HEK293 (cell line): ENCODE data around the gene SCAMP3.

Source experiments
- GFI1B ChIP-seq: fragments of 450-650 bp; formaldehyde crosslinking; IDR thresholded peaks from 2 replicates; pipeline ENCODE4 v1.5.1; 2016; ENCODE audit warnings: missing biosample characterization, missing genetic modification characterization
- OSR2 ChIP-seq: fragments of 450-650 bp; formaldehyde crosslinking; IDR thresholded peaks from 2 replicates; pipeline ENCODE4 v1.5.1; 2016; ENCODE audit warnings: missing biosample characterization, missing genetic modification characterization
- SALL2 ChIP-seq: fragments of 450-650 bp; formaldehyde crosslinking; IDR thresholded peaks from 2 replicates; pipeline ENCODE4 v1.5.0; 2017; ENCODE audit warnings: missing biosample characterization, mild to moderate bottlenecking, missing genetic modification characterization, borderline replicate concordance
- SP3 ChIP-seq: fragments of 450-650 bp; formaldehyde crosslinking; IDR thresholded peaks from 2 replicates; pipeline ENCODE4 v1.5.1; 2016; ENCODE audit warnings: missing biosample characterization, missing genetic modification characterization
- YY1 ChIP-seq: fragments of 450-650 bp; formaldehyde crosslinking; IDR thresholded peaks from 2 replicates; pipeline ENCODE4 v1.5.1; 2018; ENCODE audit warnings: missing biosample characterization, missing genetic modification characterization
- ZFP3 ChIP-seq: fragments of 450-650 bp; formaldehyde crosslinking; IDR thresholded peaks from 2 replicates; pipeline ENCODE4 v1.5.1; 2016; ENCODE audit warnings: low read depth, missing biosample characterization, missing genetic modification characterization
- ZFP69B ChIP-seq: fragments of 450-650 bp; formaldehyde crosslinking; IDR thresholded peaks from 2 replicates; pipeline ENCODE4 v1.5.1; 2016; ENCODE audit warnings: missing biosample characterization, missing genetic modification characterization
- ZNF140 ChIP-seq: fragments of 450-650 bp; formaldehyde crosslinking; IDR thresholded peaks from 2 replicates; pipeline ENCODE4 v1.5.1; 2016; ENCODE audit warnings: missing biosample characterization, missing genetic modification characterization
- ZNF155 ChIP-seq: fragments of 450-650 bp; formaldehyde crosslinking; IDR thresholded peaks from 2 replicates; pipeline ENCODE4 v1.5.1; 2016; ENCODE audit warnings: missing biosample characterization, missing genetic modification characterization
- ZNF19 ChIP-seq: fragments of 450-650 bp; formaldehyde crosslinking; IDR thresholded peaks from 2 replicates; pipeline ENCODE4; 2016; ENCODE audit warnings: missing biosample characterization, missing genetic modification characterization, low read depth
- ZNF202 ChIP-seq: fragments of 450-650 bp; formaldehyde crosslinking; IDR thresholded peaks from 2 replicates; pipeline ENCODE4 v1.5.1; 2016; ENCODE audit warnings: missing biosample characterization, missing genetic modification characterization, borderline replicate concordance
- ZNF221 ChIP-seq: fragments of 450-650 bp; formaldehyde crosslinking; IDR thresholded peaks from 2 replicates; pipeline ENCODE4 v1.5.1; 2017; ENCODE audit warnings: missing biosample characterization, missing genetic modification characterization, borderline replicate concordance
- ZNF324 ChIP-seq: fragments of 450-650 bp; formaldehyde crosslinking; IDR thresholded peaks from 2 replicates; pipeline ENCODE4 v1.5.1; 2016; ENCODE audit warnings: missing biosample characterization, missing genetic modification characterization
- ZNF394 ChIP-seq: fragments of 450-650 bp; formaldehyde crosslinking; IDR thresholded peaks from 2 replicates; pipeline ENCODE4 v1.5.1; 2016; ENCODE audit warnings: missing biosample characterization, missing genetic modification characterization, mild to moderate bottlenecking, moderate library complexity, borderline replicate concordance
- ZNF398 ChIP-seq: fragments of 450-650 bp; formaldehyde crosslinking; IDR thresholded peaks from 2 replicates; pipeline ENCODE4 v1.5.1; 2017; ENCODE audit warnings: missing biosample characterization, missing genetic modification characterization
- ZNF449 ChIP-seq: fragments of 450-650 bp; formaldehyde crosslinking; IDR thresholded peaks from 2 replicates; pipeline ENCODE4 v1.5.1; 2017; ENCODE audit warnings: missing biosample characterization, mild to moderate bottlenecking, missing genetic modification characterization, moderate library complexity
- ZNF521 ChIP-seq: fragments of 450-650 bp; formaldehyde crosslinking; IDR thresholded peaks from 2 replicates; pipeline ENCODE4 v1.5.1; 2017; ENCODE audit warnings: missing biosample characterization, mild to moderate bottlenecking, missing genetic modification characterization
- ZNF585B ChIP-seq: fragments of 450-650 bp; formaldehyde crosslinking; IDR thresholded peaks from 2 replicates; pipeline ENCODE4 v1.5.1; 2016; ENCODE audit warnings: missing biosample characterization, missing genetic modification characterization
- ZNF621 ChIP-seq: fragments of 450-650 bp; formaldehyde crosslinking; IDR thresholded peaks from 2 replicates; pipeline ENCODE4 v1.5.1; 2017; ENCODE audit warnings: missing biosample characterization, missing genetic modification characterization
- ZNF624 ChIP-seq: fragments of 450-650 bp; formaldehyde crosslinking; IDR thresholded peaks from 2 replicates; pipeline ENCODE4 v1.5.1; 2017; ENCODE audit warnings: missing biosample characterization, missing genetic modification characterization
- ZNF645 ChIP-seq: fragments of 450-650 bp; formaldehyde crosslinking; IDR thresholded peaks from 2 replicates; pipeline ENCODE4; 2016; ENCODE audit warnings: missing biosample characterization, missing genetic modification characterization
- ZNF677 ChIP-seq: fragments of 450-650 bp; IDR thresholded peaks from 2 replicates; pipeline ENCODE4 v1.5.0; 2018; ENCODE audit warnings: missing biosample characterization, mild to moderate bottlenecking, missing genetic modification characterization, moderate library complexity
- ZNF776 ChIP-seq: fragments of 450-650 bp; formaldehyde crosslinking; IDR thresholded peaks from 2 replicates; pipeline ENCODE4 v1.5.0; 2017; ENCODE audit warnings: missing biosample characterization, missing genetic modification characterization, borderline replicate concordance
- ZNF843 ChIP-seq: fragments of 450-650 bp; formaldehyde crosslinking; IDR thresholded peaks from 2 replicates; pipeline ENCODE4 v1.5.1; 2016; ENCODE audit warnings: missing biosample characterization, missing genetic modification characterization
- ZSCAN16 ChIP-seq: fragments of 450-650 bp; formaldehyde crosslinking; IDR thresholded peaks from 2 replicates; pipeline ENCODE4 v1.5.1; 2016; ENCODE audit warnings: missing biosample characterization, missing genetic modification characterization
- ZSCAN23 ChIP-seq: fragments of 450-650 bp; formaldehyde crosslinking; IDR thresholded peaks from 2 replicates; pipeline ENCODE4 v1.5.1; 2016; ENCODE audit warnings: missing biosample characterization, missing genetic modification characterization
- TF ChIP-seq, protein P1 (sequence below): fragments of 450-650 bp; formaldehyde crosslinking; IDR thresholded peaks from 2 replicates; pipeline ENCODE4 v1.5.1; 2016; ENCODE audit warnings: missing biosample characterization, missing genetic modification characterization
- TF ChIP-seq, protein P2 (sequence below): fragments of 450-650 bp; formaldehyde crosslinking; IDR thresholded peaks from 2 replicates; pipeline ENCODE4 v1.5.1; 2016; ENCODE audit warnings: missing biosample characterization, missing genetic modification characterization
- TF ChIP-seq, protein P3 (sequence below): IDR thresholded peaks from 2 replicates; pipeline ENCODE4 v1.6.1; 2011; ENCODE audit warnings: mild to moderate bottlenecking, low read depth, low read length, borderline replicate concordance
- TF ChIP-seq, protein P4 (sequence below): fragments of 450-650 bp; formaldehyde crosslinking; IDR thresholded peaks from 2 replicates; pipeline ENCODE4 v1.5.1; 2016; ENCODE audit warnings: missing biosample characterization, missing genetic modification characterization

Gene SCAMP3

DNA sequence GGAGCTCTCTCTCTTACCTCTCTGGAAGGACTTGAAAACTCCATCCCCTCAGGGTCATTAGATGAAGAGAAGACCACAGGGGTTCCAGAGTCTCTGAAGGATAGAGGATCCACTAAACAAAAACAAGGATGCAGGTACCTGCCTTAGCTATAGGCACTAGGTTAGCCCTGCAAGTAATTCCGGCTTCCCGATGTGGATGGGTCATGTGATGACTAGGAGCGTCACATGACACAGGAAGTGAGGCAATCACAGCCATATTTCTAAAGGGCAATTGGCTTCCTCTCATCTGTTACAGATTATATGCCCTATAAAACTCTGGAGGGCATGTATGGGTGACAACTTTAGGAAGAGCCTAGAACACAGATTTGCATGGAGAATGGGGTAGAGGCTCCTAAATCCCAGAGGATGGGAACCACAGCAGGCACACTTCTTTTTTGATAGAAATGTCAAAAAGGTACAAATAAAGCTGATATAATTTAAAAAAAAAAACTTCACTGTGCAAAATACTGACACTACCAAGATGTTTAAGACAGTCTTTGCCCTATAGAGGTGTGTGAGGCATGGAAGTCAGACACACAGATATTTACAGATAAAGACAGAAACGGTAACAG, 21.0 kb downstream of the SCAMP3 start (continued):
- peak; percentile 39; the same call in 1 of the 2 replicates for TF ChIP-seq ZNF843 (tag by site-specific recombination)
- no peak for TF ChIP-seq ZFP3 (tag by site-specific recombination)
- peak; percentile 67; the same call in 1 of the 2 replicates for TF ChIP-seq ZNF324 (tag by site-specific recombination)
- TF ChIP-seq ZNF221 (tag by site-specific recombination): no peak
- TF ChIP-seq ZNF624: no peak
- TF ChIP-seq, protein P1, sequence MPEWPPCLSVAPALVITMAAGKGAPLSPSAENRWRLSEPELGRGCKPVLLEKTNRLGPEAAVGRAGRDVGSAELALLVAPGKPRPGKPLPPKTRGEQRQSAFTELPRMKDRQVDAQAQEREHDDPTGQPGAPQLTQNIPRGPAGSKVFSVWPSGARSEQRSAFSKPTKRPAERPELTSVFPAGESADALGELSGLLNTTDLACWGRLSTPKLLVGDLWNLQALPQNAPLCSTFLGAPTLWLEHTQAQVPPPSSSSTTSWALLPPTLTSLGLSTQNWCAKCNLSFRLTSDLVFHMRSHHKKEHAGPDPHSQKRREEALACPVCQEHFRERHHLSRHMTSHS (tag by site-specific recombination): no peak
- 0 out of 2 replicates have a peak, but pooled peaks have one; percentile 26 for TF ChIP-seq ZNF394 (tag by site-specific recombination)
- no peak for TF ChIP-seq ZFP69B (tag by site-specific recombination)
- TF ChIP-seq ZNF776 (tag by site-specific recombination): no peak
- no peak for TF ChIP-seq SALL2 (tag by site-specific recombination)
- TF ChIP-seq ZNF621 (tag by site-specific recombination): no peak
- no peak for TF ChIP-seq ZNF398
- TF ChIP-seq ZNF140 (tag by site-specific recombination): no peak
- TF ChIP-seq SP3 (tag by site-specific recombination): peak; percentile 61
- no peak for TF ChIP-seq ZNF521 (tag by site-specific recombination)
- TF ChIP-seq YY1 (tag by site-specific recombination): peak; percentile 93
- TF ChIP-seq ZNF202 (tag by site-specific recombination): no peak
- TF ChIP-seq, protein P2, sequence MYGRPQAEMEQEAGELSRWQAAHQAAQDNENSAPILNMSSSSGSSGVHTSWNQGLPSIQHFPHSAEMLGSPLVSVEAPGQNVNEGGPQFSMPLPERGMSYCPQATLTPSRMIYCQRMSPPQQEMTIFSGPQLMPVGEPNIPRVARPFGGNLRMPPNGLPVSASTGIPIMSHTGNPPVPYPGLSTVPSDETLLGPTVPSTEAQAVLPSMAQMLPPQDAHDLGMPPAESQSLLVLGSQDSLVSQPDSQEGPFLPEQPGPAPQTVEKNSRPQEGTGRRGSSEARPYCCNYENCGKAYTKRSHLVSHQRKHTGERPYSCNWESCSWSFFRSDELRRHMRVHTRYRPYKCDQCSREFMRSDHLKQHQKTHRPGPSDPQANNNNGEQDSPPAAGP: no peak
- TF ChIP-seq ZNF585B (tag by site-specific recombination): no peak
- TF ChIP-seq, protein P3, sequence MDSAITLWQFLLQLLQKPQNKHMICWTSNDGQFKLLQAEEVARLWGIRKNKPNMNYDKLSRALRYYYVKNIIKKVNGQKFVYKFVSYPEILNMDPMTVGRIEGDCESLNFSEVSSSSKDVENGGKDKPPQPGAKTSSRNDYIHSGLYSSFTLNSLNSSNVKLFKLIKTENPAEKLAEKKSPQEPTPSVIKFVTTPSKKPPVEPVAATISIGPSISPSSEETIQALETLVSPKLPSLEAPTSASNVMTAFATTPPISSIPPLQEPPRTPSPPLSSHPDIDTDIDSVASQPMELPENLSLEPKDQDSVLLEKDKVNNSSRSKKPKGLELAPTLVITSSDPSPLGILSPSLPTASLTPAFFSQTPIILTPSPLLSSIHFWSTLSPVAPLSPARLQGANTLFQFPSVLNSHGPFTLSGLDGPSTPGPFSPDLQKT: no peak
- peak; percentile 48; the same call in 1 of the 2 replicates for TF ChIP-seq ZNF449 (tag by site-specific recombination)
- TF ChIP-seq ZNF19 (tag by site-specific recombination): no peak
- TF ChIP-seq OSR2: 0 out of 2 replicates have a peak, but pooled peaks have one; percentile 17
- TF ChIP-seq ZSCAN16 (tag by site-specific recombination): no peak
- TF ChIP-seq GFI1B (tag by site-specific recombination): no peak
- TF ChIP-seq, protein P4, sequence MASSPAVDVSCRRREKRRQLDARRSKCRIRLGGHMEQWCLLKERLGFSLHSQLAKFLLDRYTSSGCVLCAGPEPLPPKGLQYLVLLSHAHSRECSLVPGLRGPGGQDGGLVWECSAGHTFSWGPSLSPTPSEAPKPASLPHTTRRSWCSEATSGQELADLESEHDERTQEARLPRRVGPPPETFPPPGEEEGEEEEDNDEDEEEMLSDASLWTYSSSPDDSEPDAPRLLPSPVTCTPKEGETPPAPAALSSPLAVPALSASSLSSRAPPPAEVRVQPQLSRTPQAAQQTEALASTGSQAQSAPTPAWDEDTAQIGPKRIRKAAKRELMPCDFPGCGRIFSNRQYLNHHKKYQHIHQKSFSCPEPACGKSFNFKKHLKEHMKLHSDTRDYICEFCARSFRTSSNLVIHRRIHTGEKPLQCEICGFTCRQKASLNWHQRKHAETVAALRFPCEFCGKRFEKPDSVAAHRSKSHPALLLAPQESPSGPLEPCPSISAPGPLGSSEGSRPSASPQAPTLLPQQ (tag by site-specific recombination): no peak
- TF ChIP-seq ZNF155 (tag by site-specific recombination): no peak
- TF ChIP-seq ZNF645 (tag by site-specific recombination): no peak
- no peak for TF ChIP-seq ZNF677 (tag by site-specific recombination)
- TF ChIP-seq ZSCAN23: no peak
